DOHH2 (cell line): ENCODE measurements around the gene PIGR.

Experiments
- H3F3A ChIP-seq: fragments of 200-600 bp; sonication (generic), shearing (Covaris generic); 2 replicates; pipeline ENCODE4 v1.6.0; 2016; ENCODE audit warnings: antibody characterized with exemption, mild to moderate bottlenecking; ENCODE audit not compliant: control insufficient read depth, insufficient read depth
- H3K27ac ChIP-seq: fragments of 200-600 bp; sonication (generic); 2 replicates; pipeline ENCODE4 v1.5.1; 2014; ENCODE audit warnings: low read depth, mild to moderate bottlenecking, low read length, moderate library complexity
- H3K27me3 ChIP-seq: fragments of 200-600 bp; sonication (generic); 2 replicates; pipeline ENCODE4 v1.6.1; 2014; ENCODE audit warnings: mild to moderate bottlenecking, low read length, mixed read lengths; ENCODE audit not compliant: control insufficient read depth
- H3K36me3 ChIP-seq: fragments of 200-600 bp; sonication (generic); 2 replicates; pipeline ENCODE4 v1.6.1; 2014; ENCODE audit warnings: mild to moderate bottlenecking, low read length, moderate library complexity, mixed read lengths; ENCODE audit not compliant: control insufficient read depth
- H3K4me1 ChIP-seq: fragments of 200-600 bp; sonication (generic); 2 replicates; pipeline ENCODE4 v1.6.1; 2014; ENCODE audit warnings: mild to moderate bottlenecking, low read length, mixed read lengths; ENCODE audit not compliant: control insufficient read depth
- H3K4me2 ChIP-seq: fragments of 200-600 bp; sonication (generic); 2 replicates; pipeline ENCODE4 v1.6.0; 2014; ENCODE audit warnings: mild to moderate bottlenecking, low read length, moderate library complexity
- H3K4me3 ChIP-seq: fragments of 200-600 bp; sonication (generic); 2 replicates; pipeline ENCODE4 v1.5.1; 2014; ENCODE audit warnings: mild to moderate bottlenecking, low read length, mixed read lengths
- H3K79me2 ChIP-seq: fragments of 200-600 bp; sonication (generic); 2 replicates; pipeline ENCODE4 v1.6.1; 2014; ENCODE audit warnings: mild to moderate bottlenecking, low read length, mixed read lengths; ENCODE audit not compliant: control insufficient read depth
- H3K9me2 ChIP-seq: fragments of 200-600 bp; sonication (generic); replicated peaks from 2 replicates; pipeline ENCODE4 v1.6.1; 2014; ENCODE audit warnings: mild to moderate bottlenecking, low read length, mixed read lengths; ENCODE audit not compliant: control insufficient read depth
- H3K9me3 ChIP-seq: fragments of 200-600 bp; sonication (generic); 2 replicates; pipeline ENCODE4 v1.6.1; 2014; ENCODE audit warnings: antibody characterized with exemption, low read length, mixed read lengths; ENCODE audit not compliant: control insufficient read depth, insufficient read depth
- H4K20me1 ChIP-seq: fragments of 200-600 bp; sonication (generic); 2 replicates; pipeline ENCODE4 v1.6.0; 2014; ENCODE audit warnings: low read depth, mild to moderate bottlenecking, antibody characterized with exemption, low read length, moderate library complexity; ENCODE audit not compliant: control insufficient read depth, insufficient read depth
- CTCF ChIP-seq: fragments of 200-600 bp; sonication (generic); IDR thresholded peaks from one replicate; pipeline ENCODE4 v1.5.1; 2014; ENCODE audit warnings: antibody characterized with exemption, mild to moderate bottlenecking, low read depth, low read length; ENCODE audit not compliant: poor library complexity, severe bottlenecking
- EZH2phosphoT487 ChIP-seq: fragments of 200-600 bp; sonication (generic); IDR thresholded peaks from 2 replicates; pipeline ENCODE4 v1.6.1; 2017; ENCODE audit warnings: borderline replicate concordance, mild to moderate bottlenecking, antibody characterized with exemption, low read length, moderate library complexity, mixed read lengths

The PIGR gene

GRCh38 chr1:206897175-206897574 is 49.1 kb downstream of the PIGR start, which contains the start of gene IL24:
TSS of gene IL24 (plus strand) at chr1:206897443. CDS start at chr1:206897833, 390 bp downstream.
- no peaks in the 10 kb centered on the region for H3K4me1 ChIP-seq
- no peaks in the 10 kb centered on the region for H3K36me3 ChIP-seq
- no peak within 1 kb of the TSS for H3K4me3 ChIP-seq
- H3K79me2 ChIP-seq, result no peaks in the 10 kb centered on the region
- no peaks in the 10 kb centered on the region for H4K20me1 ChIP-seq
- H3K27me3 ChIP-seq, result peaks cover 31% of the 10 kb centered on the region
- no peaks in the 10 kb centered on the region for H3F3A ChIP-seq
- no peaks in the 10 kb centered on the region for H3K9me3 ChIP-seq
- no peak within 1 kb of the TSS for H3K4me2 ChIP-seq
- TF ChIP-seq CTCF, result no peak
- TF ChIP-seq EZH2phosphoT487, result no peak
- no peaks in the 10 kb centered on the region for H3K9me2 ChIP-seq
- no peak within 1 kb of the TSS for H3K27ac ChIP-seq

- Histone ChIP-seq H4K20me1 (no peaks in the 10 kb centered on the region), H3K4me2 (no peak overlapping the region), H3K36me3 (no peaks in the 10 kb centered on the region), H3K79me2 (no peaks in the 10 kb centered on the region), H3K9me3 (no peaks in the 10 kb centered on the region), H3K4me1 (peaks cover under 1% of the 10 kb centered on the region), H3K9me2 (no peaks in the 10 kb centered on the region), H3F3A (no peaks in the 10 kb centered on the region), H3K27ac (no peak overlapping the region), H3K27me3 (peaks cover 32% of the 10 kb centered on the region), H3K4me3 (no peak overlapping the region)
- TF ChIP-seq EZH2phosphoT487 (no peak), CTCF (no peak)
Measured at GRCh38 chr1:206896261-206896660, 50.0 kb downstream of the PIGR start.

- no peak overlapping the region for H3K4me3 ChIP-seq
- H3K4me2 ChIP-seq, result no peak overlapping the region
- no peak overlapping the region for H3K27ac ChIP-seq
Measured at GRCh38 chr1:206895837-206896242, 50.4 kb downstream of the PIGR start.

More at GRCh38 chr1:206895837-206896242, 50.4 kb downstream of the PIGR start:
- Histone ChIP-seq H4K20me1 (no peaks in the 10 kb centered on the region), H3K79me2 (no peaks in the 10 kb centered on the region), H3F3A (no peaks in the 10 kb centered on the region), H3K9me3 (no peaks in the 10 kb centered on the region), H3K9me2 (no peaks in the 10 kb centered on the region), H3K36me3 (no peaks in the 10 kb centered on the region), H3K27me3 (peaks cover 32% of the 10 kb centered on the region), H3K4me1 (peaks cover 4% of the 10 kb centered on the region)
- TF ChIP-seq EZH2phosphoT487, result no peak
- no peak for TF ChIP-seq CTCF
